ENCODE results near the gene HTR1A.

The HTR1A gene

GRCh38 chr5:63957617-63958016 lies 4.6 kb downstream of the HTR1A start:
- no peak overlapping the region for H3K4me3 ChIP-seq (ENCODE audit: control insufficient read depth, low read depth, low read length)
- DNase-seq (ENCODE audit: low read depth) = no peak
- no peak for TF ChIP-seq CTCF (IDR thresholded peaks at IDR 0.05; ENCODE audit: control insufficient read depth, insufficient read depth, low read depth, low read length, missing control alignments)

GRCh38 chr5:63953217-63953616 lies 9.0 kb downstream of the HTR1A start:
- DNase-seq (ENCODE audit: low read depth) = no peak
- no peak overlapping the region for H3K4me3 ChIP-seq (ENCODE audit: control insufficient read depth, low read depth, low read length)
- no peak for TF ChIP-seq CTCF (IDR thresholded peaks at IDR 0.05; ENCODE audit: control insufficient read depth, insufficient read depth, low read depth, low read length, missing control alignments)

GRCh38 chr5:63935103-63935502 lies 27.1 kb downstream of the HTR1A start:
- no peak for TF ChIP-seq CTCF (IDR thresholded peaks at IDR 0.05; ENCODE audit: control insufficient read depth, insufficient read depth, low read depth, low read length, missing control alignments)

GRCh38 chr5:63931836-63932235 lies 30.4 kb downstream of the HTR1A start:
- no peak overlapping the region for H3K4me3 ChIP-seq (ENCODE audit: control insufficient read depth, low read depth, low read length)

More at GRCh38 chr5:63935103-63935502, 27.1 kb downstream of the HTR1A start:
- DNase-seq (ENCODE audit: low read depth) = no peak
- H3K4me3 ChIP-seq (ENCODE audit: control insufficient read depth, low read depth, low read length) = no peak overlapping the region

GRCh38 chr5:63928451-63928850 lies 33.8 kb downstream of the HTR1A start:
- H3K4me3 ChIP-seq (ENCODE audit: control insufficient read depth, low read depth, low read length) = no peak overlapping the region
- TF ChIP-seq CTCF (IDR thresholded peaks at IDR 0.05; ENCODE audit: control insufficient read depth, insufficient read depth, low read depth, low read length, missing control alignments) = no peak
- no peak for DNase-seq (ENCODE audit: low read depth)

More at GRCh38 chr5:63931836-63932235, 30.4 kb downstream of the HTR1A start:
- no peak for TF ChIP-seq CTCF (IDR thresholded peaks at IDR 0.05; ENCODE audit: control insufficient read depth, insufficient read depth, low read depth, low read length, missing control alignments)
- no peak for DNase-seq (ENCODE audit: low read depth)

DNA sequence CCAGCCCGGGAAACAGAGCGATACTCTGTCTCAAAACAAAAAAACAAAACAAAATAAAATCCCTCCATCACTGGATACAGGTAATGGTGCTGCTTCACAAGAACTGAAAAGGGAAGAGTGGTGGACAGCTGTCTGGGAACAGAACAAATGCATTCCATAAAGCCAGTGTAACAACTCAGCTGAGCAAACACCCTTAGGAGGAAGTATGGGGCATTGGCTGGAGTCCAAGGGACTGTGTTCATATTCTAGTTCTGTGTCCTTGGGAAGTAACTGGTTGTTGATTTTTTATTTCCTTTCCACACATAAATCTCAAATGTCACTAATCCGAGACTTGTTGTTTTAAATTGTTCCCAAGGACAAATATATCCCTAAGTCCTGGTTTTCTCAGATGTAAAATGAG lies 38.3 kb downstream of the HTR1A start:
- H3K4me3 ChIP-seq (ENCODE audit: control insufficient read depth, low read depth, low read length) = no peak overlapping the region
- no peak for TF ChIP-seq CTCF (IDR thresholded peaks at IDR 0.05; ENCODE audit: control insufficient read depth, insufficient read depth, low read depth, low read length, missing control alignments)
- no peak for DNase-seq (ENCODE audit: low read depth)

Data from AG09309 (cell line).